HG03045 (cell line): ENCODE measurements around the gene MRPL9.
"Not testable (repeated sequence)": the region's sequence is repeated elsewhere in the genome, so short reads cannot be mapped to it uniquely, and the experiment has no call there.

Source experiments
- ATAC-seq: cut with Tn5 transposase; IDR thresholded peaks from one replicate; pipeline ENCODE4 v1.9.1; 2021; ENCODE audit warnings: mild to moderate bottlenecking, moderate library complexity; ENCODE audit not compliant: unreplicated experiment

The MRPL9 gene

GRCh38 chr1:151737026-151737425 is 26.3 kb downstream of the MRPL9 start:
- no peak for ATAC-seq

- ATAC-seq: not testable (repeated sequence)
Measured at GRCh38 chr1:151733995-151734394, 29.3 kb downstream of the MRPL9 start.

GRCh38 chr1:151733126-151733525 is 30.2 kb downstream of the MRPL9 start:
- no peak for ATAC-seq

- ATAC-seq: no peak
Measured at GRCh38 chr1:151729966-151730291, 33.4 kb downstream of the MRPL9 start.

DNA sequence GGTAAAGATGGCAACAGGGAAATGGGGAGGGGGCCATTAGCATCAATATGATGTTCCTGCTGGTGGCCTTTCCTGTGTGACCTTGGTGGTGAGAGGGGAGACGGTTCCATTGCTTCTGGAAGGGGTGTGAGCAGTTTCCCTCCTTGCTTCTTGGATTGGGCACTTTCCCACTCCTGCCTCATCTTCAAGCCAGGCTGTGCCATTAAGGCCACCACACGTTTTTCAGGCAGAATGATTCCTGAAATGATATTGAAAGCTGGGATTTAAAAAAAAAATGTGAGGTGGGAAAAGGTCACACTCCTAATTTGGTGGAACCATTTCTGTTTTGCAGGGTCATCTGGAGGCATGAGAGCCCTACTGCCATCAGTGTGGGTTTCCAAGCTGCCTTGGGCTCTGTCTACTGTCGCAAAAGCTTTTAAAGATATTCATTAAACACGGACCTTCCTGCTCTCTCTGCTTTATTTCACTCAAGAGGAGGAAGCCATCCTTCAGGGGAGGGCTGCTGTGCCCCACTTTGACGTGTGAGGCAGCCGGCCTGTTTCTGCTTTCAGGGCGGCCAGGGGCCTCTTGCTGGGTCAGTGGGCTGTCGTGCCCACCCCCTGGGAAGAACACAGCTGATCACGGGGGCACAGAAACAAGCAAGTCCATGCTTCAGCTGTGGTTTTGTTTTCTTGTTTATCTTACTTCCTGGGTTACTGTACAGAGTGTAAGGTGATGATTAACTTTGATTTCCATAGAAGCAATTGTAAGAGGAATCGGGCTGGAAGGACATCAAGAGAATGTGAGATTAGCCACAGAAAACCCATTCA is 33.9 kb downstream of the MRPL9 start:
- ATAC-seq: no peak

DNA sequence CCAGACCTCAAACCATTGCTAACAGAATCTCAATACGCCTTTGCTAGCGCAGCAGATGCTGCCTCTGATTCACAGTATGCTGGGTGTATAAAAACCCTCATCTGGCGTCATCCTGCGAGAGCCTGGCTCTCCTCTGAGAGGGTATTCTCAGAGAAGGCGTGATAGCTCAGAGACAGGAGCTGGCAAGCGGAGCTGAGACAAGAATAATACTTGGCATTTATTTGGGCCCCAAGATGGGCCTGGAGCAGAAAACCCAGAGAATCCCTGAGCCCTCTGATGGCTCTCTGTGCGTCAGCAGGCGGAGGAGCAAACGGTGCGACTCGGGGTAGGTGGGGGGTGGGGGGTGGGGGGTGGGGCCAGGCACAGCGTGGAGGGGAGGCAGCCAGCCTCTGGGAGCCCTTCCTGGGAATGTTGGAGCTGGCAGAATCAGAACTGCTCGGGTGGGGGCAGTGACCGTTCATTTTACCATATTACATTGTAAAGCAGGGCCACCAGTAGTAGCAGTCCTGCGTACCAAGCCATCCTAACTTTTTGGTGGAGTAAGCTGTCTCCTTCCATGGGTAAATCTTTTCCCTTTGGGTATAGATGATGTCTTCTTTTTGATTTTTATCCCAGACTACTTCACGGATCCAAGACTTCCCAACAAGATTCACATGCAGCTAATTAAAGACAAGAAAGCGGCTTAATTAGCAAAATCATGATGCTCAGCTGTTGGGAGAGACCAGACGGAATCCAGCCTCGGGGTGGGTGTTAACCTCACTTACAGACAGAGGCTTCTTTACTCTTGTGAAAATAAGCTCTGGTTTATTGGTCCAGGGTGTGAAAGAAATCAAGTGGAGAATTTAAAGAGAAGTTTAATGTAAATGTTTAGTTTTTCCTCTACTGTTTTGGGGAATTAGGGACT is 34.9 kb downstream of the MRPL9 start:
- ATAC-seq: no peak

DNA sequence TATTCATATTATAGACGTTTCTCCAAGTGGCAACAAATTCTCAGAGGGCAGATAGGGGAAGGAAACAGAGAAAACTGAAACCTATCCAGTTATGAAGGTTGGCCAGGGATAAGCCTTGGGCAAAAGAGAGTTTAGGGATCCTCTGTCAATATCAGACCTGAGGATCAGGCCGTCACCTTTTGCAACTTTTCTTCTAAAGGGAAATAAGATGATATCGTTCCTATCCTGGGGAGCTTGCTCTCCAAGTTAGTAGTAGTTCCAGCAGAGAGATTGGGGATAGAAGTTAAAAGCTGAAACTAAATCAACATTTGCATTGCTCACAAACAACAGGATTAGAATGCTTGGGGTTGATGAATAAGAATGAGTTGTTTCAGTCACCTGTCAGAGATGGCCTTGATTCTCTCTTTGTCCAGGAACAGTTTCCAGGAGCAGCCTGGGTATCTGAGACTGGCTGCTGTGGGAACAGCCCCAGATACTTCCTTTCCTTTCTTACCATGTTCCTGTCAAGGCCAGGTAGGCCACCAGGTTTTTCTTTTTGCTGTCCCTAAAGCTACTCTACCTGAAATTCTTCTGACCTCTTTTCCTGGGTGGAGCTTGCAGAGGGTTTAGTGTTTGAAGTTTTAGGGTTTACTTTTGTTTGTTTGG is 39.4 kb downstream of the MRPL9 start:
- ATAC-seq: no peak

DNA sequence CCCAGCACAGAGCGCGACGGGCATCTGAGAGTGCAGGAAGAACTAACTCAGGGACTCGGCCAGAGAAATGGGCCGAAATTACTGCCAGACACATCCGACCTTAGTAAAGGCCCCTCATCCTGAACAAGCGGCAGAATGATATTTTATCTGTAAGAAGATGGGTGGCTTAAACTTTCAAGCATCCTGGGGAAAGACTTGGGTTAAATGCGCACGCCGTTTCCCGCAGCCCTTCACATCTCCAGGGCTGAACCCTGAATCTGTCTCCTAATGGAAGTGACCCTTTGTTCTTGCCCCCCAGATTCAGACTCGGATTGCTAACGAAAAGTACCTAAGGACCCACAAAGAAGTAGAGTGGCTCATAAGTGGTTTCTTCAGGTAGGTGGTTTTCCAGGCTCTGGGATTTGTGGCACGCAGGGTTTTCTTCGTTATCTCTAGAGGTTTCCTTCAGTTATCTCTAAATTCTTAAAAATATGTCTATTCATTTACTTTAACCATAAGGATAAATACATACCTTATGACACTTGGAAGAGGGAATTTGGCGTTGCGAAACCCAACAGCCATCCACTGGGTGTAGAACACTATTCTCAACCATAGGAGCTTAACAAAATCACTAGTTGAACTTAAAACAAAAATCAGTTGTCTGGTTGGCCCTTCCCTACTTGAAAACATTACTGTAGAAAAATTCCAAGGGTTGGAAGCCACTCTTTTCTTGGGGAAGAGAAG is 41.3 kb downstream of the MRPL9 start:
- no peak for ATAC-seq

- ATAC-seq: peak; percentile 64
Measured at GRCh38 chr1:151720974-151721787, 42.1 kb downstream of the MRPL9 start, which contains the start of gene RIIAD1. RIIAD1 (plus strand) TSS chr1:151721522; CDS start chr1:151721537, 15 bp downstream.

DNA sequence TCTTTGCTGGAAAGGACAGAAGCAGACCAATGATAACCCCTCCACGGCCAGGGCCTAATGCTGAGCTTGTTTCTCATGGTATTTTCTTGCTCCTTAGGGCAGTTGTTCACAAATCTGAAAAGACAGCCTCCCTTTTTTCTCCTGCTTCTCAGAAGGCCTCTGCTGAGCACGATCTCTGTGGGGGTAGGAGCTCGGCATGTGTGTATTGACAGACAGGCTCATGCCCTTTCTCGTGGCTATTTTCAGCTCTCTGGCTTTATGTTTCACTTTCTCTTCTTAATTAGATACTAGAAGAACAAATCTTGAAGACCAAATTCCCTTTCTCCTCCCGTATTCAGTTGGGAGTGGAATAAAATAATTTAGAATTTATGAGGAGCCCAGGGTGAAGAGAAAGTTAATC is 42.7 kb downstream of the MRPL9 start:
- ATAC-seq: no peak

GRCh38 chr1:151720125-151720524 is 43.2 kb downstream of the MRPL9 start:
- no peak for ATAC-seq

- no peak for ATAC-seq
Measured at GRCh38 chr1:151718666-151719065, 44.6 kb downstream of the MRPL9 start.

DNA sequence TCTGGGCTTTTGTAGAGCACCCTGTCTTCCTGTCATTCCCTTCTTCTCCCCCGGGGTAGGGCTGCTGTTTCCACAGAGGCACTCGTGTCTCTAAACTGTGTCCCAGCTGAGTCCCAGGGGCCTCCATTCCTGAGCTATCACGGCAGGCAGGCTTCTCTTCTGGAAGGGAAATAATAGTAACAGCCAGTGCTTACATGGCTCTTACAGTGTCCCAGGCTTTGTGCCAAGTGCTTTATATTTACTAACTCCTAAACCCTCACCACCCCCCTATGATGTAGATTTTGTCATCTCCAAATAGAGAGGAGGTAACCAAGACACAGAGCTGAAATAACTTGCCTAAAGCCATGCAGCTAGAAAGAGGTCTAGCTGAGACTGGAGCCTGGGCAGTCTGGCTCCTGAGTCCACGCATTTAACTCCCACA is 45.3 kb downstream of the MRPL9 start:
- no peak for ATAC-seq

DNA sequence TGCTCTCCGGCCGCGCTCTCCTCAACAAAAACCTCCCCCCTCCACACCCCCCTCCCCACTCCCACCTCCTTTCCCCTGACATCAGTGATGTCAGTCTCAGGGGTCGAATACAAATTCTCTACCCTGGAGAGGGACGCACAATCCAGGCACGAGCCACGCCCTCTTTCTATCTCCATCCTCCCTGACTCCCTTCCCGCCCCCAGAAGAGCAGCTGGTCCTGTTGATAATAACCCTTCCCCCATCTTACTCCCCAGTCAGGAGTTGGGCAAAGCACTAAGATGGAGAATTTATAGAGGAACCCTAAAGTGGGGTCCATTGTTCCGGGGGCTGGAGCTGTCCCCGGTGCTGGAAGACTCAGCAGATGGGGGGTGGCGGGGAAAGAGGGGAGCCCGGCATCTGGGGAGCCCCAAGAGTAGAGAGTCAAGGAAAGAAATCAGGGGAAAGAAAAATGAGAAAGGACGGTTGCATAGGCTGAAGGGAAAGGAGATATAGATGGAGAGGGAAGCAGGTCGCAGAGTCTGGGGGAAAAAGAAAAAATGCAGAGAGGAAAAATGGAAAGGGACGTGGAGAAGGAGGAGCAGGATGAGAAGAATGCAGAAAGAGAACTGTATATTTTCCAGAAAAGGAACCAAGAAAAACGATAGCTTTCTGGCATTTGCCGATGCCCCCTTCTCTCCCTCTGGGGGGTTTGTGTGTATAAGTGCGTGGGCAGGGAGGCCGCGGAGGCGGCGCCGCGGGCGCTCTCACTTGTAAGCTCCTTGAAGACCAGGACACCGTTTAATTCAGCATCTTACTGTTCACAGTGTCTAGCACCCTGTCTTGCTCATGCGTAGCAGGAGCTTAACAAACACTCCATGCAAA is 46.3 kb downstream of the MRPL9 start, which contains the start of gene CELF3:
Gene CELF3 (minus strand): TSS at position 33 of the 861 bp plus-strand sequence. CDS start 783 bp downstream, outside the sequence.
- no peak for ATAC-seq

DNA sequence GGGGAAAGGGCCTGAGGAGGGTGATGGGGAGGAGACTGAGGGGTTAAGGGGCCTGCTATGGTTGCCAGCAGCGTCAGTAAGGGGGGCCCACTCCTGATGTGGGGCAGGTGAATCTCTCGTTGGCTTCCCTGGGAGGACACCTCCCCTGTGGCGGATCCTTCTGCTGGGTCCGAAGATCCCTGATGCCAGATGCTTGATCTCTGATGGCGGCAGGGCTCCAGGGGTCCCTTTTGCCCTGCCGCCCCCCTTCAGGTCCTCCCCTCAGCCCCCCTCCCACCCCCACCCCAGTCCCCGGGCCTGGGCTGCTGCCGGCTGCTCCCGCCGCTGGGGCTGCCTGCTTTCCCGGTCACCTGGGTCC is 46.9 kb downstream of the MRPL9 start:
- ATAC-seq: no peak

DNA sequence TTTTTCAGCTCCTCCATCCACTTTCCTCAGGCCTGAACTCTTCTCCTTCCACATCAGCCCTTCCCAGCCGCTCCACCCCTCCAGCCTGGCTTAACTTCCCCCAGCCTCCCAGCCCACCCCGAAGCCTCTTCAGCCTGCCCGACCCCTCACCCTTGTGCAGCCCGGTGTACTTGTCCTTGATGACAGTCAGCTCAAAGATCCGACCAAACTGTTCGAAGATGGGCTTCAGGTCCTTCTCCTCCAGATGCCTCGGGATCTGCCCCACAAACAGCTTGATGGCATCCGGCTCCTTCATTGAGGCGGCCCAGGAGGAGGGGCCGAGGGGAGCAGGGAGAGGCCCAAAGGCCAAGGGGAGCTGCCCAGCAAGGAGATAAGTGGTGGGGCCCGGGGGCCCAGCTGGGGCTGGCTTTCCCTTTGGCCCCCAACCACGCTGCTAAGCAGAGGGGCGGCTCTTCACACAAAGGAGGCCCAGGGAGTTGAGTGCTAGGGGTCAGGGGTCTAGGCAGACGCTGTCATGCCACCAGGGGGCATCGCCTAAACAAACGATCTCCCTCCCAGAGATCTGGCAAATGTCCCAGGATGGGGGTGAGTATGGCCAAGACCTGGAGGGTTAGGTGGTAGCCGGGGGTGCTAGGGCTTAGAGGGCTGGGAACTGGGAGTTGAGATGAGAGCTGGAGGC is 47.4 kb downstream of the MRPL9 start:
- no peak for ATAC-seq

DNA sequence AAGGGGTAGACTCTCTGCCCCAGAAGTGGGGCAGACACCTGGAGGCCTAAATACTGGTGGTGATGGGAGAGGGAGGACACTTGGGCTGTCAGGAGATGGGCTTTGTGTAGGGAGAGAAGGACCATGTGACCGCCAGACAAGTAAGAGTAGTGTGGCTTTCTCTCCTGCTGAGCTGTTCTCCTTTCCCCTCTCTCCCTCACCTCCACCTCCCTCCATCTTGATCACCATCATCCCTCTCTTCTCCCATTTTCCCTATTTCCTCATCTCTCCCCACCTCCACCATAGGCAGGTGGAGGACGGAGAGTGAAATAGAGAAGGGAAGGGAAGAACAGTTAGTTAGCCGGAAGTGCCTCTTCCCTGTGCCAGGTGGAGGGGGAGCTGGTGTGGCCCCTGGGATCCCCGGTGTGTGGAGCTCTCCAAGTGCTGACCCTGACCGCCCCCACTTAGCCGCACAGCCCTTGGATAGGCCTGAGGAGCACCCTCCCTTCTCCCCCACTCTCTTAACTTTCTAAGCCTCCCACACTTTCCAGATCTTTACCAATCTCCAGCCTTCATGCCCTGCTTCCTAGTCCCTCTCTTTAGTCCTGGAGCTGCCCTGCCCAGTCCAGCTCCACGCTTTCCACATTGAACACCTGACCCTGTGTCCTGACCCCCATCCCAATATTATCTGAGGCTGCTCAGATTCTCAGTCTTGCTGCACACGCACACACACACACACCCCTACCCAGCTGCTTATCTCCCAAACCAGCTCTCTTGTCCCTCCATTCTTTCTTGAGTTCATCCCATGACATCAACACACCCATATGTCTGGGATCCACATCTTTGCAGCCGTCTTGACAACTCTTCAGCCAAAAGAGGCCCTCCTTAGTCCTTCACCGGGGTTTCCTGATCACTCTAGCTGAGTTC is 48.2 kb downstream of the MRPL9 start:
- ATAC-seq: no peak
